ENCODE measurements around the gene CCDC134.

The CCDC134 gene

DNA sequence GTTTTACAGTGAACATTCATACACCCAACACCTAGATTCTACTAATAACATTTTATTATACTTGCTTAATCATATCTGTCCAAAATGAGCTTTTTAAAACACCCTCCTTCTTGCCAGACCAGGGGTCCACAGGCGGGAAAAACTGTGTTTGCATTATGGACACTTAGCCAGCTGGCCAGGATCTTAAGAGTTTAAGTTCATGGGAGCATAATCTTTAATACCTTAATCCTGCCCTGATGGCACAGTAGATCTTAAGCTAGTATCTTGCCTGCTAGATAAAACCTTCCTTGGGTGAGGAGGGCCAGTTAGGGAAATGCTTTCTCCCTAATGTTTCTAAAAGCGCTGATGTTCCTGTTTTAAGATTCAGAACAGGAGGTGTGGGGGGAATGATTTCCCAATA is 13.1 kb upstream of the CCDC134 start:
- no peak for FAIRE-seq

DNA sequence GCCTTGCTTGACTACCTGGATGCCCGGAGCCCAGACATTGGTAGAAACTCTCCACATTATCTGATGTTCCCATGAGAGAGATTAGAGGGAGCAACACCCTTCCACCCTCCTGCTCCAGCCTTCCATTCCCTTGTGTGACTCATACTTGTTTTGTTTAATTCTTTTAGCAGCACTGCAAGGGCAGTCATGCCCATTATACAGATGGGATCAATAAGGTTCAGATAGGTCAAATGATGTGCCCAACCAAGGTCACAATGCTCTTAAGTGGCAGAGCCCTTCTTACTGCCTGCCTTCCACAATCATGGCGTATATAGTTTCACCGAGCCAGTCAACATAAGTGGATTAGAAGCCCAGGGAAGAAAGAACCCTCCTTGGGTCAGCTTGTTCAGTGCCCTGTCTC is 6.6 kb upstream of the CCDC134 start:
- FAIRE-seq, result no peak

DNA sequence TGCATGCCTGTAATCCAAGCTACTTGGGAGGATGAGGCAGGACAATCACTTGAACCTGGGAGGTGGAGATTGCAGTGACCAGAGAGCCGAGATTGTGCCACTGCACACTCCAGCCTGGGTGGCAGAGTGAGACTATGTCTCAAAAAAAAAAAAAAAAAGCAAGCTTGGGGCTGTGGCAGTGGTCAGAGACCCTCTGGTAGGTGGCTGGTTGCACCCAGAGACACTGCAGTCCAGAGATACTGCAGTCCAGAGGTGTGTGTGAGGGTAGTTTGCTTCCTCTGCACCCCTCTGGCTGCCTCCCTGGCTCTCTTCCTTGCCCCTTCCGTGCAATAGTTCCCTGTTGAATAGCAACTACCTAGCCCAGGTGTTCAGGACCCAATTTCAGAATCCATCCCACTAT is 1.7 kb upstream of the CCDC134 start:
- no peak for FAIRE-seq

DNA sequence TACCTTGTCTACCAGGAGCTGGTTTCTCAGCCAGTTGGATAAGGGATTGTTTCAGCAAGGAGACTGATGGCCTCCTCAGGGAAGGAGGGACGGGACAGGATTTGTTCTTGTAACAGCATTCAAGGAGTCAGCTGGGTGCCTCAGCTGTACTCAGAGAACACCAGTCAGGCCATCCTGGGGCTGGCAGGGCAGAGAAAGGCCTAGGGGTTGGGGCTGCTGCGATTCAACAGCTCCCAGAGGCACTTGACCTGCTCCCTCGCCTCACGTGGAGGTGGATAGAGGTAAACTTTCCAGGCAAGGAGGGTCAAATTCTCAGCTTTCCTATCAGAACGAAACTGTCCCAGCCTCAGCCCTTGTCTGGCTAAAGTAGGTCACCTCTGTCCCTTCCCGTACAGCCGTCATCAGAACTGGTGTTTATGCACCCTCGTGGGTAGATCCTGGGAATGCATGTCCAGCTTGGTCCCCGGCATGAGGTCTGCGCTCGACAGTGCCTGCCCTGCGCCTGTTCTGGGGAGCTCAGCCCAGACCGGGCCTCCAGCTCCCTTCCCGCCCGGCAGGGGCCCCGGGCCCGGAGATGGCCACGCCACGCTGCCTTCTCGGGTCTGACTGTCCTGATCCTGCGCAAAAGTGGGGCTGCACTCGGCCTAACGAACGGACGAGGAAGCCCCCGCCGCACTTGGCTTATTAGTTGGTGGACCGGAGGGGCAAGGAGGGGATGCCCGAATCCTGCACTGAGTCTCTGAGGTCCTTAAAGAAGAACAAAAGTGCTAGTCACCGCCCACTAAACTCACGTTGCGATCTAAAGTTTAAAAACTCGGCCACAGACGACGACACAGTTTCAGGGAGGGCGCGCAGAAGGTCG is 762 bp upstream of the CCDC134 start:
- FAIRE-seq, result no peak

DNA sequence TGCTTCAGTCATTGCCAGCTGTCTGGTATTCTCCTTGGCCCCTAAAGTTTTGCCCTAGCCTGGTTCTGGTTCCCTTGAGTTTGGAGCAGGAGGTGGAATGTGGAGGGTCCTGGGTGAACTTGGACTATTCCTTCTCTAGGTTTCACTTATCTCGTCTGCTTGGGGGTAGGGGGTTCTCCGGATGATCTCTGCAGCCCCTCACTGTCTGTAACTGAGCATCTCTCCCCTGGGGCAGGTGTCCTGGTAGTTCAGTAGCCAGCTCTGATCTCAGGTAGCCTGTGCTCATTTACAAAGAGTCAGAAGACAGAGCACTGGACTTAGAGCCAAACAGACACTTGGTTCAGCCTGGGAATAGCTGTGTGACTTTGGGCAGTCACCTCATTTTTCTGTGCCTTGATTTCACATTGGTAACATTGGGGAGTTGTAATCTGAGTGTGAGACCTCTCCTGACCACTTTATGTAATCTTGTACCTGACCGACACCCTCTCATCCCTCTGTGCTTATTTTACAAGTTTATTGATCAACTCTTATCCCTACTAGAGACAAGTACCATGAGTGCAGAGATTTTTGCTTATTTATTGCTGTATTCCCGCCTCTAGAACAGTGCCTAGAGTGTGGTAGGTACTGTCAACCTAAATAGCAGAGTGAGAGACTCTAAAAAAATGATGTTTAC is 804 bp downstream of the CCDC134 start:
- FAIRE-seq, result peak; percentile 15

DNA sequence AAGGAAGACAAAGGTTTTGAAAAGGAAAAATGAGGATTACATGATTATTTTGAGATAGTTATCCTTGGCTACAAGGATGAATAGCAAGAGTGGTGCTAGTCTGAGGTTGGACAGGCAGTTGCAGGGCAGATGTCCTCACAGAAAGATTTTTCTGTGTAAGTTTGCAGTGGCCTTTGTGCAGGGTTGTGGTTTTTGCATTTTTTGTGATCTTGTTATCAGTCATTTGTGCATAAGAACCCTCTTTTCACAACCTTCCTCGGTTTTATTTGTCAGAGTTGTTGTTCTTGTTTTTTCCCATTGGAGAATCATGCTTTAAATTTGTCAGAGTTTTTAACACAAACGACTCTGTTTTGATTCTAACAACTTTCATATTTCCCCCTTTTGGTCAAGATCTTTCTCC is 1.4 kb downstream of the CCDC134 start:
- no peak for FAIRE-seq

DNA sequence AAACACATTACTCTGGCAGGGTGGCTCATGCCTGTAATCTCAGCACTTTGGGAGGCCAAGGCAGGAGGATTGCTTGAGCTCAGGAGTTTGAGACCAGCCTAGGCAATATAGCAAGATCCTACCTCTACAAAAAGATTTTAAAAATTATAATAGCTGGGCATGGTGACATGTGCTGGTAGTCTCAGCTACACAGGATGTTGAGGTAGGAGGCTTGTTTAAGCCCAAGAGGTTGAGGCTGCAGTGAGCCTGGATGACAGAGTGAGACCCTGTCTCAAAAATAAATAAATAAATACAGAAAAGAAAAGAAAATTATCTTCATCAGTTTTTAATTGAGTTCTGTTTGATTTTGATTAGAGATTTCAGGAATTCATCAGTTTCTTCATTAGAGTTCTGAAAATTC is 5.2 kb downstream of the CCDC134 start:
- peak; percentile 69 for FAIRE-seq

DNA sequence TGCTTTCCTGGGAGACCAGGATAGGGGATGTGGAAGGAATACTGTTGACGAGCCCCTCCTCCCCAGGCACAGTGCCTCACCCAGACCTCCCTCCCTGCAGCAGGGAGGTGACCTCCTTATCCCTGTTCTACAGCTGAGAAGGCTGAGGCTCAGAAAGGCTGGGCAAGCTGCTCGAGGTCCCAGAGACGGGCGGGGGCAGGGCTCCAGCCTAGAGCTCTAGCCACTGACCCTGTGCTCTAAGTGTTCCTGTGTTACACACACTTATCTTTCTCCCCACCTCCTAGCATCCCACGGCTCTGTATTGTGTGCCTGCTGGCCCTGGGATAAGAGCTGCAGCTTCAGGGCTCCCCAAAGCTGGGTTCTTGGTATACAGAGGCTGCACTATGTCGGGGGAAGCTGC is 7.9 kb downstream of the CCDC134 start:
- no peak for FAIRE-seq

DNA sequence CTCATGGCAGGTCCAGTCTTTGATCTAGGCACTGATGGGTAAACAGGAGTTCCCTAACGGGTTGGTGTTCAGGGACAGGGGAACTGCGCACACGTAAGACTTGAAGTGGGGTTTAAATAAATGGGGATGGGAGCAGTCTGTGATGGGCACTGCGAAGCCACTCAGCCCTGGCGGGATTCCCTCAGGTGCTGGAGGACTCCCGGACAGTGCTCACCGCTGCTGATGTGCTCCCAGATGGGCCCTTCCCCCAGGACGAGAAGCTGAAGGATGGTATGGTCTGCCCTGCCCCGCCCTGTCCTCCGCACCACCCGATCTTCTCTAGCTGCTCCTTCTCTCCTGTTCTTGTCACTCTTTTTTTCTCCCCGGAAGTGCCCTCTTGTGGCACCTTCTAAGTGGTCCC is 9.5 kb downstream of the CCDC134 start:
- no peak for FAIRE-seq

DNA sequence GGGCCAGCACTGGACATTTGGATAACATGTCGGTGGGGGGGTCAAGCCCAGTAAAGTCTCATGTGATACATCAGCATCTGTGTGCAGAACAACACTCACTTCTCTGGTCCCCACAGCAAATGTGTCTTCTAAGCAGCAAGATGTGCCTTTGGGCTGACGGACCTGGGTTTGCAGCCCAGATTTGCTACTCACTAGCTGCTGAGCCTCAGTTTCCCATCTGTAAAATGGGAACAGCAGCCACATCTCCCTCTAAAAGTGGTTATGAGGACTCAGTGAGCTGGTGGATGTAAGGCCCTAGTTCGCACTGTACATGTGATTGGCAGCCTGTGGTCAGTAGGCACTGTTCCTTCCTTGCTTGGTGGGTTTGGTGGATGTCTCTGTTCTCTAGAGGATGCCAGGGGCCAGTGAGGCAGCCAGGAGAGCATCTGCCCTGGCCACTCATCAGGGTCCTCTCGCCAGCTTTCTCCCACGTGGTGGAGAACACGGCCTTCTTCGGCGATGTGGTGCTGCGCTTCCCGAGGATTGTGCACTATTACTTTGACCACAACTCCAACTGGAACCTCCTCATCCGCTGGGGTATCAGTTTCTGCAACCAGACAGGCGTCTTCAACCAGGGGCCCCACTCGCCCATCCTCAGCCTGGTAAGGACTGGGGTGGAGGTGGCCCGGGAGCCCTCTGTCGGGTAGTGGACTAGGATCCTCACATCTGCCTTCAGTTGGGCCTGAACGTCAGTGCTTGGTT is 12.5 kb downstream of the CCDC134 start:
- no peak for FAIRE-seq

DNA sequence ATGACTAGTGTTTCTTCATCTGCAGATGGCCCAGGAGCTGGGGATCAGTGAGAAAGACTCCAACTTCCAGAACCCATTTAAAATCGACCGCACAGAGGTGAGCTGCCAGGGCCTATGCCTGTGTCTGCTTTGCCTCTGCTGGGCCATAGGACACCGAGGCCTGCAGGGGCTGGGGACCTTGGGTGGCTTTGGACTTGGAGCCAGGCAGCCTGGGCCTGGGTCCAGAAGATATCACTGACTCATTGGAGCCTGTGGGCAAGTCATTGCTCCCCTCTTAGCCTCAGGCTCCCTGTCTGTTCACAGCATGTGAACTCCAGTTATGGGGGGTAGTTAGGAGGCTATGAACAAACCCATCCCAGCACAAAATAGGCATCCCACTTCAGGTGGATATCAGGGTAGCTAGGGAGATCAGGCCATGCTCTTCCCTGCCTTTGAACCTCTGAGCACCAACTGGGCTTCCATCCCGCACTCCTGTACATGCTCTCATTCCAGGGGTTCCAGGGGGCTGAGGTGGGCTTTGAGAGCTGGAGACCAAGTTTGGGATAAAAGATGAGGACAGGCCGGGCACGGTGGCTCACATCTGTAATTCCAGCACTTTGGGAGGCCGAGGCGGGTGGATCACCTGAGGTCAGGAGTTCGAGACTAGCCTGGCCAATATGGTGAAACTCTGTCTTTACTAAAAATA is 13.4 kb downstream of the CCDC134 start:
- no peak for FAIRE-seq

DNA sequence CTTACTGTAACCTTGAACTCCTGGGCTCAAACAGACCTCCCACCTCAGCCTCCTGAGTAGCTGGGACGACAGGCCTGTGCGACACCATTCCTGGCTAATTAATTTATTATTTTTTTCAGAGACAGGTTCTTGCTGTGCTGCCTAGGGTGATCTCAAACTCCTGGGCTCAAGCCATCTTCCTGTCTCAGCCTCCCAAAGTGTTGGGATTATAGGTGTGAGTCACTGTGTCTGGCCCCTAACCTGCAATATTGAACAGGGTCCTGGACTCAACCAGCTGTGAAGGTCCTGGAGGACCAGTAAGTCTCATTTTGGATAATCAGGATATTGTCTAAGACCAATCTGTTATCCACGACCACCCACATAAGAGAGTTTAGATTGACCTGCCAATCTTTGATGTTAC is 15.2 kb downstream of the CCDC134 start:
- FAIRE-seq, result no peak

DNA sequence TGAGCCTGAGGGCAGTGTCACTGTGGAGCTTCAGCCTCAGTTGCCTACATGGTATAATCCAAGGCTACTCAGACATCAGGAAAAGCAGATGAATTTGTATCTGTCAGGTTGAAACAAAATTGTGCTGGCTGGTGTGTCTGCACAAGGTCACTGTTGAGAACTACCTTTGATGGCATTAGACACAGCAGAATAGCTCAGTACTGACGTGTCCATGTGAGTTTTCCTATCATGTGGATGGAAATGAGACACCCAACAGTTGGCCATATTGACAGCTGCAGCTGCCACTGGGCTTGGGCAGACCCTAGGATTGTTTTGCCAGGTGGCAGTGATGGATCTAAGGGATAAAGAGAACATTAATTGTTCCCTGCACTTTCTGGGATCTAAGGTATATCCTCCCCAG is 15.8 kb downstream of the CCDC134 start:
- no peak for FAIRE-seq

DNA sequence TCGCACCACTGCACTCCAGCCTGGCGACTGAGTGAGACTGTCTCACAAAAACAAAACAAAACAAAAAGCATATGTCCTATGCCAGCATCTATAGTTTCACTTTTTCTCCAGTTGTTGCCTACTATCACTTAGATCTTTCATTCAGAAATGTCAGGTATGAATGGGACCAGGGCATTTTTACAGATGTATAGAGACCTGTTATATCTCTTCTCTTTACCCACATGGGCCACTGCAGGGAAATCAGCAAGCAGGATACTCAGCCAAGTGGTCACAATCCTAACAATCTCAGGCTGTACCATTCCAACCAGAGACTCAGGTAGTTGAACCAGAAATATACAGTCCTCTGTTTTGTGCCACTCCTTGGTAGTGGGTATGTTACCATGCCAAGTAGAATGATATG is 16.4 kb downstream of the CCDC134 start:
- no peak for FAIRE-seq

DNA sequence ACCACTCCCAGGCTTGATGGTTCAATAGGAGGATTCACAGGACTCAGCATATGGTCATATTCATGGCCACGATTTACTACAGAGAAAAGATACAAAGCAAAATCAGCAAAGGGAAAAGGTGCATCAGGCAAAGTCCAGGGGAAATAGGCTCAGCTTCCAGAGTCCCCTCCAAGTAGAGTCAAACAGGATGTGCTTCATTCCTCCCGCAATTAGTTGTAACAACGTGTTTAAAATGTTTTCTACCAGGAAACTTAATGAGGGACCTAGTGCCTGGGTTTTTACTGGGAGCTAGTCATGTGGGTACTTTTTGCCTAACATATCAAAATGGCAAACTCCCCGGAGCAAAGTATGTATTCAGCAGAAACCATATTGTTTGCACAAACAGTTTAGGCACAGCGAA is 17.5 kb downstream of the CCDC134 start:
- no peak for FAIRE-seq

DNA sequence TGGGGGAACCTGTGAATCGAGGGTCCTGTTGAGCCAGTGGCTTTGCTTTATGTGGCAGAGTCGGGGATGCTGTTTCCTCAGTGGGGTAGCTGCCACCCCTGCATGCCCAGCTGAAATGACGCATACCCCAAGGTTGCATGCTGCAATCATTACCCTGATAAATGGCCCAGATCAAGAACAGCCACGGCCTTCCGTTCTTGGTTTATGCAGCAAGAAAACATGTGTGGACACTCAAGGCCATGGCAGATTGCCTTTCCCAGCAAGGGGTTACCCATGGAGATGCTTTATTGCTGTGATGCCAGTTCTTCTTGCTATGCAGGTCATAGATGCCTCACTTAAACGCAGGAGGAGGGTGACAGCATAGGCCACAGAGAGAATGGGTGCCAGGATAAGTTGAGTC is 18.1 kb downstream of the CCDC134 start:
- FAIRE-seq, result no peak

DNA sequence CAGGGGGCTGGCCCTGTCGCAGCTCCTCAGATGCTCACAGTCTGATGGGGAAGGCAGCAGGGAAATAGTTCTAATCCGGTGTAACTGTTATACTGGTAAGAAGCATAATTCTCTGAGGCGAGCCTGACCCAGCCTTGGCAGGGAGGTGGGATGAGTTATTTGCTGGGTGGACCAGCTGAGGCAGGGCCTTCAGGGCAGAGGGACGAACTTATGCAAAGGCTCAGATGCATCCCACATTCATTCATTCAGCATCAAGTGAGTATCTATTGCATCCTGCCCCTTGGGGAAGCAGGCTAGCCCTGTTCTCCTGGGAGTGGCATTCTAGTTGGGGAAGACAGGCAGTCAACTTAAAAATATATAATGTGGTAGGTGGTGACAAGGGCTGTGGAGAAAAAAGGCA is 18.8 kb downstream of the CCDC134 start:
- no peak for FAIRE-seq

DNA sequence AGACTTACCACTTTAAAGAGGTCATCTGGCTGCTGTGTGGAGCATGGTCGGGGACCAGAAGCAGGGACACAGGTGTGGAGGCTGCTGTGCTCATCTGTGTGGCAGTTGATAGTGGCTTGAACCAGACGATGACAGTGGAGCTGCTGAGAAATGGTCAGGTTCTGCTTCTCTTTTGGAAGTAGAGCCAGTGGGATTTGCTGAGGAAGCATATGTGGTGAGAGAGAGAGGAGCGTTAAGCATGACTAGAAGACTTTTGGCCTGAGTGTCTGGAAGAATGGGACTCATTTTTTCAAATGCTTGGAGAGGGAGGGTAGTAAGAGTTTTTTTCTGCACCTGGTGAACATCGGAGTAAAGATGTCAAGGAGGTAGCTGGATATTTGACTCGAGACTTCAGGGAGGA is 20.0 kb downstream of the CCDC134 start:
- FAIRE-seq, result no peak

DNA sequence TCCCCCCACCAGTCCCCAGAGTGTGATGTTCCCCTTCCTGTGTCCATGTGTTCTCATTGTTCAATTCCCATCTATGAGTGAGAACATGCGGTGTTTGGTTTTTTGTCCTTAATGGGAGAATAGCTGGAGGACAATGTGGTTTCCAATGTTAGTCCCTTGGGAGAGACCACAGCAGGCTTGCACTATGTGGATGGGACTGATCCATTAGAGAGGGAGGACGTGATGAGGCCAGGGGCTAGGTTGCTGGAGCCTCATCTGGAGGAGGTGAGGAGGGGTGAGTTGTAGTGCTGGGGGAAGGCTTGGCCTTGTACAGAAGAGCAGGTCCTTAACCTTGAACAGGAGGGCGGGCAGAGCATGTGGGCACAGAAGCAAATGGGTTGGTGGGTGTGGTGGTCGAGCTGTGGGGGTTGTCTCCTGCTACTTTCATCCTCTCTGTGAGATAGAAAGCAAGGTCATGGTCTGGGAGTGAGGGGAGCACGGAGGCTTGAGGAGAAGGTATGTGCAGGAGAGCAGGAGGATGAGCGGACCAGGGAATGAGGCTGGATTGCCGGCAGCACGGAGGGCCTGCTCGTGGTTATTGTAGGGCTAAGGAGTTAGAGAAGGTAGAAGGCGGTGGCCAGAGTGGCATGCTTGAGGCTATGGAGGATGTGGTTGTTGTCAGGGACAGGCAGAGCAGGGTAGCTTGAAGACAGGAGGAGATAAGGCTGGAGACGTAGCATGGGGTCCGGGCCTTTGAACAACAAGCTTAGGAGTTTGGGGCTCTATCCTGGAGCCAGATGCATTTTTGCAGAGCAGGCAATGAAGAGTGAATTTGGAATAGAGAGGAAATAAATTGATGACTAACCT is 21.2 kb downstream of the CCDC134 start:
- FAIRE-seq, result no peak

DNA sequence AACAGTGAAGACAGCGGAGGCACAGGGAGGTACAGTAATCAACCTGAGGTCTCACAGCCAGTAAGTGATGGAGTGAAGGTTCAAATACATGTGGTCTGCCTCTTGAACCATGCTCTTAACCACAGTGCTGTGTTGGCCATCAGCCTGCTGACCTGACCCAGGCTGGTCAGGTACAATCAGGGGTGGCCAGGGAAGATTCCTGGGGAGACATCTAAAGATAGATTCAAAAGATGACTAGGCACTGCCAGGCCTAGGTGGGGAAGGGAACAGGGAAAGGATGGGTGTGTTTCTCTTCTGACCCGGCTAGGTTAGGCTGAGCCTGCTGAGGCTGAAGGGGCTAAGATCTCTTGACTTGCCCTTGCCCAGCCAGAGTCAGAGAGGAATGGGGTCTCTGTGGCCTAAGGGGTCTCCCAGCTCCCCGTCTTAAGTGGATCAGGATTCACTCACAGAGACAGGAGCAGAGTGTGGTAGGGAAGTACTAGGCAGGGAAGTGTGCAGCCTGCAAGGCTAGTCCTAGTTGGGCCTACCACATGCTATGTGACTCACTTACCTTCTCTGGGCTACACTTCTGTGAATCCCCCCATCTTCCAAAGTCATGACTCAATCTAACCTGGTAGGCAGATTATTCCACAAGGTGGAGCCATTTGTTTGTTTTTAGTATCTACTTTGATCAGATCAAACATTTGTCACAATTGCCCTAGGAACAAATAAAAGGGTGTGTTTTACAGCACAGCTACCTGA is 22.0 kb downstream of the CCDC134 start:
- FAIRE-seq, result peak; percentile 87

DNA sequence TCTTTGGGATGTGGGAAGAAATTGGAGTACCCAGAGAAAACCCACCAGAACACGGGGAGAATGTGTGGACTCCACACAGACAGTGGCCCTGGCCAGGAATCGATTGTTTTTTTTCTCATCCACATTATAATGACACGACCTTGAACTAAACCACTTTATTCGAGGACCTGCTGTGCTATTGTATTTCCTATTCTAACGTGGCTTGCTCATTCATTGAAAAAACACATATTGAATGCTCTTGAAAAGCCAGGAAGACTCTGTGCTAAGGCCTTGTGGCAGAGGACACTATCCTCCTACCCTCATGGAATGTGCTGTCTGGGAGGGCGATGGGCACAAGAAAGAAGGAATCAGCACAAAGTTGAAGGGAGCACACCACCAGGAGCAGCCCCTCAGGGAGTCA is 23.3 kb downstream of the CCDC134 start:
- FAIRE-seq, result no peak

DNA sequence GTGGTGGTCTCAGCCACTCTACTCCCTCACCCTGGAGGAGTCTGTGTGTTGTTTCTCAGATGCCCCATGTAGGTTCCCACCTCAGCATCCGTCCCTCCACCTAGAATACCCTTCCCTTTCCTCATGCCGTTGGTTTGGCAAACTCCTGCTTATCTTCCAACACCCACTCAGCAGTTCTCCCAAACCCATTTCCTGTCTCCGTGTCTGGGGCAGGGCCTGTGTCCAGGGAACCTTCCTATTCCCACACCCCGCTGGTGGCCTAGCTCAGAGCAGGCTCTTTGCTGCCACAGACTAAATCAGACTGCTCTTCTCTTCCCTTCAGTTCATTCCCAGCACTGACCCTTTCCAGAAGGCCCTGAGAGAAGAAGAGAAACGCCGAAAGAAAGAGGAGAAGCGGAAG is 24.9 kb downstream of the CCDC134 start:
- no peak for FAIRE-seq
